ENCODE results near the gene MVD.
"Not testable (repeated sequence)": the region's sequence is repeated elsewhere in the genome, so short reads cannot be mapped to it uniquely, and the experiment has no call there.

MVD gene

GRCh38 chr16:88680554-88681083, 17.7 kb upstream of the MVD start:
- DNase-seq, result no peak

- no peak for DNase-seq
Observed at GRCh38 chr16:88678224-88678979, 15.5 kb upstream of the MVD start.

GRCh38 chr16:88677721-88678120, 14.8 kb upstream of the MVD start:
- no peak for DNase-seq

- DNase-seq, result no peak
Observed at GRCh38 chr16:88676502-88677242, 13.8 kb upstream of the MVD start.

GRCh38 chr16:88673716-88674379, 11.0 kb upstream of the MVD start:
- DNase-seq, result no peak

GRCh38 chr16:88672776-88673175, 9.9 kb upstream of the MVD start:
- DNase-seq, result no peak

GRCh38 chr16:88671806-88672205, 8.9 kb upstream of the MVD start:
- DNase-seq, result no peak

GRCh38 chr16:88669980-88670379, 7.1 kb upstream of the MVD start:
- no peak for DNase-seq

- not testable (repeated sequence) for DNase-seq
Observed at GRCh38 chr16:88669493-88669892, 6.6 kb upstream of the MVD start.

GRCh38 chr16:88667461-88667860, 4.6 kb upstream of the MVD start:
- DNase-seq, result no peak

- DNase-seq, result no peak
Observed at GRCh38 chr16:88665570-88665969, 2.7 kb upstream of the MVD start.

GRCh38 chr16:88665148-88665547, 2.3 kb upstream of the MVD start:
- no peak for DNase-seq

- no peak for DNase-seq
Observed at GRCh38 chr16:88662222-88662842, 559 bp downstream of the MVD start.

GRCh38 chr16:88661468-88661867, 1.4 kb downstream of the MVD start:
- no peak for DNase-seq

- no peak for DNase-seq
Observed at GRCh38 chr16:88659160-88659559, 3.7 kb downstream of the MVD start.

- DNase-seq, result no peak
Observed at GRCh38 chr16:88658714-88659113, 4.2 kb downstream of the MVD start.

GRCh38 chr16:88657371-88657770, 5.5 kb downstream of the MVD start:
- DNase-seq, result no peak

GRCh38 chr16:88656291-88656980, 6.5 kb downstream of the MVD start:
- DNase-seq, result no peak

- DNase-seq, result no peak
Observed at GRCh38 chr16:88655733-88656281, 7.1 kb downstream of the MVD start.

- DNase-seq, result no peak
Observed at GRCh38 chr16:88655053-88655732, 7.7 kb downstream of the MVD start.

- no peak for DNase-seq
Observed at GRCh38 chr16:88654363-88655052, 8.4 kb downstream of the MVD start.
